ENCODE data around the gene RPL26.

DNA sequence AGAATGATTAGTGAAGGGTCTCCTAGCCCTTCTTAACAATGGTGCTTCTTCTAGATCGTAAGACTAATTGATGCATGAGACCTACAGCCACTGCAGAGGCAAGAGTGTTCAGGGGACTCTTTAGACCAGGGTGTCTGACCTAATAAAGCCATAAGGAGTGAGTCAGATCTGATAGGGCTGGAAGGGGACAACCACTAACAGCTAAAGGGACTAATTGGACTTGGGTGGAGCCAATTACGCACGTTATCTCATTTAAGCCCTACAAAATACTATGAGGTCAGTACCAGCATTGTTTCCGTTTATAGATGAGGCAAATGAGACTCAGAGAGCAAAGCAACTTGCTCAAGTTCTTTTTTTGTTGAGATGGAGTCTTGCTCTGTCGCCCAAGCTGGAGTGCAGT, 29.1 kb upstream of the RPL26 start:
- TF ChIP-seq, protein P1, sequence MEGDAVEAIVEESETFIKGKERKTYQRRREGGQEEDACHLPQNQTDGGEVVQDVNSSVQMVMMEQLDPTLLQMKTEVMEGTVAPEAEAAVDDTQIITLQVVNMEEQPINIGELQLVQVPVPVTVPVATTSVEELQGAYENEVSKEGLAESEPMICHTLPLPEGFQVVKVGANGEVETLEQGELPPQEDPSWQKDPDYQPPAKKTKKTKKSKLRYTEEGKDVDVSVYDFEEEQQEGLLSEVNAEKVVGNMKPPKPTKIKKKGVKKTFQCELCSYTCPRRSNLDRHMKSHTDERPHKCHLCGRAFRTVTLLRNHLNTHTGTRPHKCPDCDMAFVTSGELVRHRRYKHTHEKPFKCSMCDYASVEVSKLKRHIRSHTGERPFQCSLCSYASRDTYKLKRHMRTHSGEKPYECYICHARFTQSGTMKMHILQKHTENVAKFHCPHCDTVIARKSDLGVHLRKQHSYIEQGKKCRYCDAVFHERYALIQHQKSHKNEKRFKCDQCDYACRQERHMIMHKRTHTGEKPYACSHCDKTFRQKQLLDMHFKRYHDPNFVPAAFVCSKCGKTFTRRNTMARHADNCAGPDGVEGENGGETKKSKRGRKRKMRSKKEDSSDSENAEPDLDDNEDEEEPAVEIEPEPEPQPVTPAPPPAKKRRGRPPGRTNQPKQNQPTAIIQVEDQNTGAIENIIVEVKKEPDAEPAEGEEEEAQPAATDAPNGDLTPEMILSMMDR (IDR thresholded peaks at IDR 0.05; ENCODE audit: extremely low read depth in 1 of 2, insufficient read depth in 1 of 2, low read depth in 1 of 2, low read length in 2 of 2) = no peak
- no peak for TF ChIP-seq POLR2A (IDR thresholded peaks at IDR 0.05; ENCODE audit: low read depth, low read length)
- TF ChIP-seq EZH2 (IDR thresholded peaks at IDR 0.05; ENCODE audit: borderline replicate concordance, low read depth, low read length, severe bottlenecking) = no peak
- no peak for TF ChIP-seq FOS (IDR thresholded peaks at IDR 0.05; ENCODE audit: borderline replicate concordance, insufficient read depth, low read length)

Data from endothelial cell of umbilical vein (primary cell).